Measurements from ENCODE around the gene CSRP2. TPM values are rescaled to one million over a fixed set of nuclear protein-coding genes. Genes with fewer than 3 reads are reported as not detected.

The CSRP2 gene
- total RNA-seq, 6 experiments from 2014 or later = 13.4 to 35.1 (median 22.4) TPM

- Histone ChIP-seq H3K27me3 (no peaks in the 10 kb centered on the region), H3K36me3 (no peaks in the 10 kb centered on the region), H3K4me3 (no peak overlapping the region), H3K27ac (no peak overlapping the region), H3K9me3 (peaks cover 0 to 2% (median 0%) of the 10 kb centered on the region in 4 donors), H3K4me1 (peaks cover 0 to 8% (median 0%) of the 10 kb centered on the region in 4 donors)
- no peak for TF ChIP-seq POLR2A (IDR thresholded peaks at IDR 0.05)
- TF ChIP-seq CTCF (IDR thresholded peaks at IDR 0.05) = no peak
- ATAC-seq = no peak
- DNase-seq = no peak
- 88% methylated on average over 6 of the region's 11 CpGs for WGBS (ENCODE audit: insufficient coverage, low coverage, low lambda C conversion rate, missing lambda C conversion rate)
- intact Hi-C loops (cut with DNase I) = no loop called here
Measured at GRCh38 chr12:76874491-76875190, 4.2 kb downstream of the CSRP2 start.

DNA sequence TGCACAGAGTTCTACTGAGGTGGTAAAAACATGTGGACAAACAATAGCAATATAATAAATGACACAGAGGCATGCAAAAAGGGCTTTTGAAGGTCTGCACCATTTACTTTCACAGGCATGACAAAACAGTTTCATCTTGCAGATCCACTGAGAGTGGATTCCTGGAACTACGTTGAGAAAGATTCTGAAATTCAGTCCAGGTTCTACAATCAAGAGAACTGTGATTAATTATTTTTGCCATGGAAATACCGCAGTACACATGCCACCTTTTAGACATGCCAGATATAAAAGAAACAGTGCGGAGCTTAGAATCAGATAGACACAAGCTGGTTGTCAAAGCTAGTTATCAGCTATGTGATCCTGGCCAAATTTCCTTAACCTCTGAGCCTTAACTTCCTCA lies 4.8 kb downstream of the CSRP2 start:
- no peak overlapping the region for H3K4me3 ChIP-seq
- no peak overlapping the region for H3K27ac ChIP-seq
- DNase-seq (no peak), ATAC-seq (no peak)
- no peak for TF ChIP-seq CTCF (IDR thresholded peaks at IDR 0.05)
- TF ChIP-seq POLR2A (IDR thresholded peaks at IDR 0.05) = no peak
- H3K27me3 ChIP-seq = no peaks in the 10 kb centered on the region
- intact Hi-C loops (cut with DNase I) = no loop called here
- H3K36me3 ChIP-seq = no peaks in the 10 kb centered on the region
- peaks cover 0 to 8% (median 0%) of the 10 kb centered on the region in 4 donors for H3K4me1 ChIP-seq
- H3K9me3 ChIP-seq = peaks cover 0 to 2% (median 0%) of the 10 kb centered on the region in 4 donors
- WGBS (ENCODE audit: insufficient coverage, low coverage, low lambda C conversion rate, missing lambda C conversion rate) = 88% methylated on average over 3 of the region's 3 CpGs

DNA sequence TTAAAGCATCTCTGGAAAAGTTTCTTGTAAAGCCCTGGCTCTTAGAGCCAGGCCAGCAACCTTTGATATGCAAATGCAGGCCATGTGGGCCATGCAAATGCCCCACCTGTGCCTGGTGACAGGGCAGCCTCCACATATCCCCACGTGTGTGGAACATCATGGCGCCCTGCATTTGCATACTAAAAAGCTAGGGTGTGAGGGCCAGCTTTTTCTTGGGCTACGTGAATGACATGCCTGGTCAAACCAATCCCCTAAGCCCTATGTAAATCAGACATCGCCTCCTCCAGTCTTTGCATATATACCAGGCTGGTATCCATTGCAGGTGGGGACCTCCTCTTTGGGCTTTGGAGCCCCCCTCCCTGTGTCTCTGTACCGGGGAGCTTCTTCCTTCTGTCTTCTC lies 6.4 kb downstream of the CSRP2 start:
- WGBS (ENCODE audit: insufficient coverage, low coverage, low lambda C conversion rate, missing lambda C conversion rate) = 100% methylated on average over 1 of the region's 5 CpGs
- DNase-seq = no peak
- intact Hi-C loops (cut with DNase I) = no loop called here
- no peaks in the 10 kb centered on the region for H3K27me3 ChIP-seq
- no peak for ATAC-seq
- H3K36me3 ChIP-seq = no peaks in the 10 kb centered on the region
- H3K4me1 ChIP-seq = peaks cover 0 to 5% (median 0%) of the 10 kb centered on the region in 4 donors
- no peak for TF ChIP-seq POLR2A (IDR thresholded peaks at IDR 0.05)
- no peak for TF ChIP-seq CTCF (IDR thresholded peaks at IDR 0.05)
- peaks cover 0 to 2% (median 0%) of the 10 kb centered on the region in 4 donors for H3K9me3 ChIP-seq
- no peak overlapping the region for H3K27ac ChIP-seq
- no peak overlapping the region for H3K4me3 ChIP-seq

DNA sequence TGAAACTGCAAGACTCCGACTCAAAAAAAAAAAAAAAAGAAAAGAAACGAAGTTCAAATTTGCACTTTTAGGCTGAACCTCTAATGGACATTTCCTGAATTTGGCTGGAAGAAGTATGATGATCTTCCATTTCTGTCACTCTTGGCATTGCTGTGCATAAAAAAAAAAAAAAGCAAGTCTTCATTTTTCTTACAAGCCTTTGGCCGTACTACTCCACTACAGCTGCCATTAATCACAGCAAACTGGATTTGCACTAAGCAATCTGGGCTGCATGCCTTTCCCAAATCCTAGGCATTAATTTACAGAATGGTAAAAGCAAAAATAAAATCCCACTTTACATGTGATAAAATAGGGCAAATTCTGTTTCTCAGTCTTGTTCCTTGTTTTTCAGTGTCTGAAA lies 7.1 kb downstream of the CSRP2 start:
- TF ChIP-seq POLR2A (IDR thresholded peaks at IDR 0.05) = no peak
- TF ChIP-seq CTCF (IDR thresholded peaks at IDR 0.05) = no peak
- Histone ChIP-seq H3K4me1 (no peaks in the 10 kb centered on the region), H3K9me3 (peaks cover 0 to 2% (median 0%) of the 10 kb centered on the region in 4 donors), H3K27me3 (no peaks in the 10 kb centered on the region), H3K4me3 (no peak overlapping the region), H3K36me3 (no peaks in the 10 kb centered on the region), H3K27ac (no peak overlapping the region)
- WGBS (ENCODE audit: insufficient coverage, low coverage, low lambda C conversion rate, missing lambda C conversion rate) = 67% methylated on average over 2 of the region's 3 CpGs
- intact Hi-C loops (cut with DNase I) = no loop called here
- ATAC-seq = no peak
- no peak for DNase-seq

Data from right lobe of liver (tissue), 6 donors.